Stimulated activated CD4-positive, alpha-beta T cell treated with anti-CD3 and anti-CD28 coated beads, Interleukin-4, amount 100 ng/mL, for 4 hours (primary cell): Measurements from ENCODE around the gene ZNF30.
A peak's percentile ranks its signal among the peaks of the same experiment; 100 is the strongest.
"Not testable (repeated sequence)": the region's sequence is repeated elsewhere in the genome, so short reads cannot be mapped to it uniquely, and the experiment has no call there.

Experiments
- DNase-seq, 2 experiments: peaks; one replicate each; pipeline ENCODE4 v3.0.0-alpha.2; 2020

The ZNF30 gene

DNA sequence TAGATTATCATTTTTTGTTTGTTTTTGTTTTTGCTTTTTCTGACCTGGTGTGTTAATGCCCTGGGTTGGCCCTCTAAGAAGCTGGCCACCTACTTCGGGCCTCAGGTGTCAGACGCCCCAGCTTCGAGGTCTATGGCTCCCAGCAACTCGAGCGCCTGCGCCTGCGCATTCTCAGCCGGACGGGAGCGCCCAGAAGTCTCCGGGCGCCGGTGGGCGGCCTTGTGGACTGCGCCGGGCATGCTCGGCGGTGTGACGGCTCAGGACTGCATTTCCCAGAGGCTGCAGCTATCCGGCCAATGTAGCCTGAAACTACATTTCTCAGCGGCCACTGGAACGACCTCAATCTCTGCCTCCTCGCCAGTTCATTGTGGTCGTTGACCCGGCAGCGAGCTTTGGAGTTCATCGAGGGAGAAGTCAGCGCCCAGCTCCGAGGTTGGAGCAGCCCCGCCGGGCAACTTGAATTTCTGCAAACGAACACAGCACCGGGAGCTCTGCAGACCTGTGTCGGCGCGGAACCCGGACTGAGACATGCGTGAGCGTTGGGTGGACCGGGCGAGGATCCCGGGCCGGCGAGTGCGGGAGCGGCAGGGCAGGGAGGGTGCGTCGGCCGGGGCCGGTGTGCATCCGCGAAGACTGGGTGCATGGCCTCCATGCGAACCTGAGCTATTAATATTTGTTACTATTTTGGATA, at the start of gene ZNF30:
ZNF30 (plus strand) TSS at position 219 of the 691 bp plus-strand sequence. CDS start 3,045 bp downstream, outside the sequence.
- DNase-seq = peak; percentile 78 to 82

DNA sequence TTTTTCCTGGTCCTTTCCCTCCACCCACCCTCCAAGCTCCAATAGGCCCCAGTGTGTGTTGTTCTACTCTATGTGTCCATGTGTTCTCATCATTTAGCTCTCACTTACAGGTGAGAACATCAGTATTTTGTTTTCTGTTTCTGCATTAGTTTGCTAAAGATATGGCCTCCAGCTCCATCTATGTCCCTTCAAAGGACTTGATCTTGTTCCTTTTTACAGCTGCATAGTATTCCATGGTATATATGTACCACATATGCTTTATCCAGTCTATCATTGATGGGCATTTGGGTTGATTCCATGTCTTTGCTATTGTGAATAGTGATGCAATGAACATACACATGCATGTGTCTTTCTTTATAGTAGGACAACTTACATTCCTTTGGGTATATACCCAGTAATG, 47.1 kb upstream of the ZNF30 start:
- DNase-seq = no peak

DNA sequence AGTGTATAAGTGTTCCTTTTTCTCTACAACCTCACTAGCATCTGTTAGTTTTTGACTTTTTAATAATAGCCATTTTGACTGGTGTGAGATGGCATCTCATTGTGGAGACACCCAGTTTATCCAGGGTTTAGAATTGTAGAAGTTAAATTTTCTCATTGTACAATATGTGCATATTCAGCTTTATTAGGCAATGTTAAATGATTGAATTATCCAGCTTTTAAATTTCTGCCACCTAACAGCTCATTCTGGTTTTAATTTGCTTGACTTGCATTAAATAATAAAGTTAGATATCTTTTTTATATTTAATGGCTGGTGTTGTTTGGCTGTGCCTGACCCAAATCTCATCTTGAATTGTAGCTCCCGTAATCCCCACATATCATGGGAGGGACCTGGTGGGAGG, 46.7 kb upstream of the ZNF30 start:
- no peak for DNase-seq

DNA sequence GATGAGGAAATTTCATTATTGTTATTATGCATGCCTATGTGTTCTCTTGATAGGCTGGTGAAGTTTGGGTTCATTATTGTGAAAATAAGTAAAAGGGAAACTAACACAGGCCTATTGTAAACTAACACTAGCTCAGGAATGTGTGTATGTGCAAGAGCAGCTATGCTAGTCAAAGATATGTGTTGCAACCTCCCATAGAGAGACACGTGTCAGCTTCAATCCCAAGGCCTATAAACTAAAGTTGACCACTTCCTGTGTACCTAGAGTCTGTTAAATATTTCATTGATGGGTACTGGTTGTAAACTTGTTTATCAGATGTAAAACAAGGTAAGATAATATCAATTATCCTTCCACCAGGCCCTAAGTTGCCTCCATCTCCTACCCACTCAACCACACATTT, 44.7 kb upstream of the ZNF30 start:
- DNase-seq = no peak

DNA sequence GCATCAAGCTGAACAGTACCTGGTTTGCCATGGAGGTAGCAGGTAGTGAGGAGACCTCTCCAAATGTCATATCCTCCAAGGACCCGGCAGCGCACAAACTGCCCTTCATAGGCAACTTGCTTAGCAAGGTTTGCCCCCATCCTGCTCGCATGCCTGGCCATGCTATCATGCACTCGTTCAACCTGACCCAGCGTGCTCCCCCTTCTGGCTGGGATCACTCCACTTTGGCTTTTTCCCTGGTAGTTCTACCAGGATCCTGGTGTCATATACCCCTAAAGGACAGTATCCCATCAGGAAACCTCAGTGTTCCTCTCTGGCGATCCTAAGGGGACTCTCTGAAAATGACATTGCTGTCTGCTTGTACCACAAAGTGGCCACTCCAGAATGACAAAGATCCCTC, 38.6 kb upstream of the ZNF30 start:
- DNase-seq = no peak

DNA sequence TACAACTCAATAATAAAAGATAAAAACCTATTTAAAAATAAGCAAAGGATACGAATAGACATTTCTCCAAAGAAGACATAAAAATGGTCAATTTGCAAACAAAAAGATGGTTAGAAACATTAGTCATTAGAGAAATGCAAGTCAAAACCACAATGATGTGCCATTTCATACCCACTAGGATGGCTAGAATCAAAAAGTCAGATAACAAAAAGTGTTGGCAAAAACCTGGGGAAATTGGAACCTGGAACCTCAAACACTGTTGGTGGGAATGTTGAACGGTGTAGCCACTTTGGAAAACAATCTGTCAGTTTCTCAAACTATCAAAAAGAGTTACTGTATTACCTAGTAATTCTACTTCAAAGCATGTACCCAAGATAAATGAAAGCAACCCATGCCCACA, 26.5 kb upstream of the ZNF30 start:
- no peak for DNase-seq

DNA sequence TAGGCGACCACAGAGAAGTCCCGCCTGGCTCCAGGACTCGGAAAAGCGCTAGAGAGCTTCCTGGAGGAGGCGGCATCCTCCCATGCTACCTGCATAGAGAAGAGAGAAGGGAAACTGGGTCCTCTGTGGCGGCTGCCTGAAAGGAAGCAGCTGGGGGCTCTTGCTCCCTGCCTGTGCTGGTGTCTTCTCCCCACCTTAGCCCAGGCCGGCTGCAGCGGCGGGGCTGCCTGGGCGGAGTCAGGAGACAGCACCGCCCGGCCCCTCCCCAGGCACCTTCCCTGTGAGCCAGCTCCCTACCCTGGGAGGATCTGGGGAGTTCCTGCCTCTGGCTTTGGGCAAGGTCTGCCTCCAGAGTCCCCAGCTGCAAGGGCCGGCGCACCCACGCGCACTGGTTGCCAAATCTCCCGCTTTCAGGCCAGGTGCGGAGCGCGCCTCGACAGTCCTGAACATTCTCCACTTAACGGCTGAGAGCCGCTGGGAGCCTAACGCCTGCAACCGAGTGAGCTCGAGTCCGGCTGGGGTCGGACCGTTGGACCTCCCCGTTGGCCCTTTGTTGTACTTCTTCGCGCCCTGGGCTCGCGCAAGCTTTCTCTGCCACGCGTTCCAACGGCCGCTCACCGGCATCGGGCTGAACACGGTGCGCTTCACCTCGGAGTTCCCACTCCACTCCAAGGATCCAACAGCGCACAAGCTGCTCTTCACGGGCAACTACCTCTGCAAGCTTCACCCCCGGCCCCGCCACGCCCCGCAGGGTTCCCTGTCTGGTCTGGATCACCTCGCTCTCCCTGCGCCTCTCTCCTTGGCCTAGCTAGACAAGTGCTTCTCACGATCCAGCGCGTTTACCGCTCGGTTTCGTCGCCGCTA, 21.8 kb upstream of the ZNF30 start:
- no peak for DNase-seq

DNA sequence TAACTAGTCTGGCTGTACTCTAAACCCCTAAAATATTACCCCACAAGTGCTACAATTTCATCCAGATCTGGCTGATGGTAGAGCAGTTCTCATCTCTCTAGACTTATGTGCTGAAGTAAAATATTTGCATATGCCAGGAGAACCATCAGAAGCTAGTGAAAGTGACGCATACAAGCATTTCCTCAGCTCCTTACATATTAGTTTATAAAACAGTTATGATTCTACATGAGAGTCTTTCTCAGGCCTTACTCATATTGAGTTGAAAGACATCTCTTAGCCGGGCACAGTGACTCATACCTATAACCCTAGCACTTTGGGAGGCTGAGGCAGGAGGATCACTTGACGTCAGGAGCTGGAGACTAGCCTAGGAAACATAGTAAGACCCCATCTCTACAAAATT, 15.9 kb upstream of the ZNF30 start:
- DNase-seq = no peak

DNA sequence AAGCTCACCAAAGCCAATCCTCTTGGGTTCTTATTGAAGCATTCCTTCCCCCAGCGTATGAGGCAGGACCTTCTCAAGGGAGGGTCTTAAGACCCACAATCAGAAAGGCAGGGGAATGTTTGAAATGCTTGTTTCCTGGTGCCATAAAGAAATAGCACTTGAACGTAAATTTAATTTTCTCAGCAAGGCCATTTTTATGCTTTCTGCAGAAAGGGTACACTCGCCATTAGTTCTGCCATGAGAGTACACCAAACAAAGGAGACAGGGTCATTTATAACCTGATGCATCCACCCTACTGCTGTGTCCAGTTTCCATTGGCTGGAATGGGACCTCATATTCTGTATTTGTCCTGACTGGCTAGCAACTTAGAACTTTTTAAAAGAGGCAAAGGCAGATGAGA, 9.6 kb upstream of the ZNF30 start:
- DNase-seq = not testable (repeated sequence)

DNA sequence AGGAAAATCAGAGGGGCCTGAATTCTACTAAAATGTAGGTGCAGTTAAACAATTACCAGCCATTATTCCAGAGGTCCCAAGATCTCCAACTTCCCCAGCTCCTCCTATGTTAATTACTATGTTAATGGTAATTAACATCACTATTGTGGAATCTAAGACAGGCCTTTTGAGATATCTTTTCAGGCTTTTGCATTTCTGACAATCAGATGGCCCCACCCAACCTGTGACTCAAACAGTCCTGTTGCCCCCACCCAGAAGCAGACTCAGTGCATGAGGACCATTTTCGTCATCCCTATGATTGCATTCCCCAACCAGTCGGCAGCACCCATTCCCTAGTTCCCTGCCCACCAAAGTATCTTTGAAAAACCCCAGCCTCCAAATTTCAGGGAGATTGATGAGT, 8.5 kb upstream of the ZNF30 start:
- no peak for DNase-seq

DNA sequence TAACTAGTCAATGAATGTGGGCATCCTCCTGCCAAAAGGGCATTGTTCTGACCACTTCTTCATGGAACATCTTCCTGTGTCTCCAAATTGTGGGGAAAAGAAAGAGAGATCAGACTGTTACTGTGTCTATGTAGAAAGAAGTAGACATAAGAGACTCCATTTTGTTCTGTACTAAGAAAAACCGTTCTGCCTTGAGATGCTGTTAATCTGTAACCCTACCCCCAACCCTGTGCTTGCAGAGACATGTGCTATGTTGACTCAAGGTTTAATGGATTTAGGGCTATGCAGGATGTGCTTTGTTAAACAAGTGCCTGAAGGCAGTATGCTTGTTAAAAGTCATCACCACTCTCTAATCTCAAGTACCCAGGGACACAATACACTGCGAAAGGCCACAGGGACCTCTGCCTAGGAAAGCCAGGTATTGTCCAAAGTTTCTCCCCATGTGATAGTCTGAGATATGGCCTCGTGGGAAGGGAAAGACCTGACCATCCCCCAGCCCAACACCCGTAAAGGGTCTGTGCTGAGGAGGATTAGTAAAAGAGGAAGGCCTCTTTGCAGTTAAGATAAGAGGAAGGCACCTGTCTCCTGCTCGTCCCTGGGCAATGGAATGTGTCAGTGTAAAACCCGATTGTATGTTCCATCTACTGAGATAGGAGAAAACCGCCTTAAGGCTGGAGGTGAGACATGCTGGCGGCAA, 6.5 kb upstream of the ZNF30 start:
- not testable (repeated sequence) for DNase-seq

DNA sequence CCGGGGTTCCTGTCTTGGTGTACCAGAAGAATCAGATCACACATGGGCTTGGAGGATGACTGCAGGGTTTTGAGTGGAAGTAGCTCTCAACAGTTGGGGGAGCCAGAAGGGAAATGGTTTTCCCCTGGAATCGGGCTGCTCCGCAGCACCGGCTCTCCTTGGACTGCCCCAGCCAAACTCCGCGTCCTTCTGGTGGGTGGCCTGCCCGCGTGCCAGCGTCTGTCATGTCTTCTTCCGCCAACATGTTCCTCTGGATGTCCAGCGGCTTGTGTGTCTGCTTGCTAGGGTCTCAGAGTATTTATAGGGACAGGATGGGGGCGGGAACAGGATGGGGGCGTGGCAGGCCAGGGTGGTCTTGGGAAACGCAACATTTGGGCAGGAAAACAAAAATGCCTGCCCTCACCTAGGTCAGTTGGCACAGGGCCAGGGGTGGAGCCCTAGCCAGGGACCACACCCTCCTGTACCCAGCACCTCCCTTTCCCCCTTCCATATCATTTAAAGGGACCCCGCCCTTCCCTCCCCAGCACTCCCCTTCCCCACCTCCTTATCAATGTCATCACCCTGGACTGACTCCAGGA, 1.3 kb upstream of the ZNF30 start:
- no peak for DNase-seq

DNA sequence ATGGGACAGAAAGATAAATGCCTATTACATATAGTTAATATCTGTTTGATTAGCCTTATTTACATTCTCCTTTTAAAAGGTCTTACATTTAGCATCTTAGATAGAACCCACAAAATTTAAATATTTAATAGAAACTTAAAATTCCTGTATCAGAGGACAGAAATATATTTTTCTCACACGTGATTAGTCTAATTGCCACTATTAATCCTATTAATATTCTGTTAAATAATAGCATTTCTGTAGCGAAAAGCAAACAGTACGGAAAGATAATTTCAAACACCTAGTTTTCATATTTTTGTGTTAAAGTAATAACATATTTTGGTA, 380 bp upstream of the ZNF30 start:
- DNase-seq = no peak

DNA sequence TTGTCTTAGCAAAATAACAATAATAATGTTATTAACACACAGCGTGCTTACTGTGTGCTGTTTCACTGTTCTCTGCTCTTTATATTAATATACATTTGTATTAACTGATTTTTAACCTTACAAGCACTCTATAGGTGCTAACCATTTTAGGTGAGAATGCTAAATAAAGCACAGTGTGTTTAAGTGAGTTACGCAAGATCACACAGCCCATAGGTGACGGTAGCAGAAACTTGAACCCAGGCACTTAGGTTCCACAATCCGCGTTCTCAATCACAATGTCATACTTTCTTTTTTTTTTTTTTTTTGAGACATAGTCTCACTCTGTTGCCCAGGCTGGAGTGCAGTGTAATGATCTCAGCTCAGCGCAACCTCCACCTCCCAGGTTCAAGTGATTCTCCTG, 5.8 kb downstream of the ZNF30 start:
- DNase-seq = no peak

DNA sequence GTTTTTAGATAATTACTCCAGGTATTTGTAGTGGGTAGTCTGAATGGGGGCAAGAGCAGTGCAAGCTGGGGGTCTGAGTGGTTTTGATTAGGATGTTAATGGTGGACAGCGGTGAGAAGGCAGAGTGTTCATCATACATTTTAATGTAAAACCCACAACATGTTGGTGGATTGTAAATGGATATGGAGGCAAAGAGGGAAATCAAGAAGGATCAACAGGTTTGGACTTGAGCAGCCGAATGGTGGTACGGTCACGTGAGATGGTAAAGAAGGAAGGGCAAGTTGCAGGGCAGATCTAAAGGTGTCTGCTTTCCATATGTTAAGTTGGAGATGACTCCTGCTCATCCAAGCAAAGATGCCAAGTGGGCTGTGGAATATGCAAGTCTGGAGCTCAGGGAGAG, 9.5 kb downstream of the ZNF30 start:
- DNase-seq = no peak

DNA sequence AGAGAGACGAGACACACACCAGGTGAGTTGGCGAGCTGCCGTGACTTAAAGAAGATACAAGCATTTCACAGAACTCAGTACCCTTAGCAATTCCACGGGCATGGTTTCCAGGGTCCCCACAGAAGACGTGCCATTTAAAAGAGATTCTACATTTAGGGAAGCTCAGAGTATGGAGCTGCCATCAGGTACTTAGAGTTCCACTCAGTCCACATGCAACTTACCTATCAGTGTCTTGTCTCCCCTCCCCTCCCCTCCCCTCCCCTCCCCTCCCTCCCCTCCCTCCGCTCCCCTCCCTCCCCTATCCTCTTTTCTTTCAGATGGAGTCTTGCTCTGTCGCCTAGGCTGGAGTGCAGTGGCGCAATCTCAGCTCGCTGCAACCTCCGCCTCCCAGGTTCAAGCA, 12.2 kb downstream of the ZNF30 start:
- no peak for DNase-seq

DNA sequence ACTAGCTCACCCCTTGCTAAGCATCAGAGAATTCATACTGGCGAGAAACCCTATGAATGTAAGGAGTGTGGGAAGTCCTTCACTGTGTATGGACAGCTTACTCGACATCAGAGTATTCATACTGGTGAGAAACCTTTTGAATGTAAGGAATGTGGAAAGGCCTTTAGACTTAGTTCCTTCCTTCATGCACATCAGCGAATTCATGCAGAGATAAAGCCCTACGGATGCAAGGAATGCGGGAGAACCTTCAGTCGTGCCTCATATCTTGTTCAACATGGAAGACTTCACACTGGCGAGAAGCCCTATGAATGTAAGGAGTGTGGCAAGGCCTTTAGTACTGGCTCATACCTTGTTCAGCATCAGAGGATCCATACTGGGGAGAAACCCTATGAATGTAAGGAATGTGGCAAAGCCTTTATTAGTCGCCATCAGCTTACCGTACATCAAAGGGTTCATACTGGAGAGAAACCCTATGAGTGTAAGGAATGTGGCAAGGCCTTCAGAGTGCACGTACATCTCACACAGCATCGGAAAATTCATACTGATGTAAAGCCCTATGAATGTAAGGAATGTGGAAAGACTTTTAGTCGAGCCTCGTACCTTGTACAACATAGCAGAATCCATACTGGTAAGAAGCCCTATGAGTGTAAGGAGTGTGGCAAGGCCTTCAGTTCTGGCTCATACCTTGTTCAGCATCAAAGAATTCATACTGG, 17.3 kb downstream of the ZNF30 start:
- DNase-seq = no peak

DNA sequence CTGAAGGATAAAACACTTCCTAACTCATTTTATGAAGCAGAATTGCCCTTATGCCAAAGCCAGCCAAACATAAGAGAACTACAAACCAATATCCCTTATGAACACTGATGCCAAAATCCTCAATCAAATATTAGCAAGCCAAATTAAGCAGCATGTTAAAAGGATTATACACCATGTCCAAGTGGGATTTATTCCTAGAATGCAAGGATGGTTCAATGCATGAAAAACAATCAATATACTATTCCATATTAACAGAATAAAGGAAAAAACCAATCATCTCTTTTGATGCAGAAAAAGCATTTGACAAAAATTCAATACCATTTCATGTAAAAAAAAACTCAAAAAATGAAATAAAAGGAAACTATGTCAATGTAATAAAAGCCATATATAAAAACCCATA, 26.4 kb downstream of the ZNF30 start:
- no peak for DNase-seq

DNA sequence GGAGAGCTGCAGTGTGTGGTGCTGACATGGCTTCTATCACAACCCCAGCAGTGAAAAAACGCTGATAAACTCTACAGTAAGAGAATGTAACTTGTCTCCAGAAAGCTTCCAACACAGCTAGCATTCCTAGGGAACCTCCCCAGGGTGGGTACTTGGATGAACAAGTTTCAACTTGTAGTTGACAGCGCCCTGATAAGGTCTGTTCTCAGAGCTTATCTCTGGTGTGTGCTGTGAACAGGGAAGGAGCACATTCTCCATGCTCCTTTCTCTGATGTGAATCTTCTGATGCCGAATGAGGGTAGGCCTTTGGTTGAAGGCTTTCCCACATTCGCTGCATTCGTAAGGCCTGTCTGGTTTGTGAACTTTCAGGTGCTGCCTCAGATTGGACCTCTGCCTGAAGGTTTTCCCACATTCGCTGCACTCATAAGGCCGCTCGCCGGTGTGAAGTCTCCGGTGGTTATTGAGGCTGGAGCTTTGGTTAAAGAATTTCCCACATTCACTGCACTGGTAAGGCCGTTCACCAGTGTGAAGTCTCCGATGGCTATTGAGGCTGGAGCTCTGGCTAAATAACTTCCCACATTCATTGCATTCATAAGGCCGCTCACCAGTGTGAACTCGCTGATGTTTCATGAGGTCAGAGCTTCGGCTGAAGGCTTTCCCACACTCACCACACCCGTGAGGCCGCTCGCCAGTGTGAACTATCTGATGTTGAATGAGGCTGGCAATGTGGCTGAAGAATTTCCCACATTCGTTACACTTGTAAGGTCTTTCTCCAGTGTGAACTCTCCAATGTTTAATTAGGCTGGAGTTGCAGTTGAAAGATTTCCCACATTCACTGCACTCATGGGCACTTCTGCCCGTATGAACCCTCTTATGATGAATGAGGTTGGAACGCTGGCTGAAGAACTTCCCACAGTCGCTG, 31.4 kb downstream of the ZNF30 start:
- no peak for DNase-seq

DNA sequence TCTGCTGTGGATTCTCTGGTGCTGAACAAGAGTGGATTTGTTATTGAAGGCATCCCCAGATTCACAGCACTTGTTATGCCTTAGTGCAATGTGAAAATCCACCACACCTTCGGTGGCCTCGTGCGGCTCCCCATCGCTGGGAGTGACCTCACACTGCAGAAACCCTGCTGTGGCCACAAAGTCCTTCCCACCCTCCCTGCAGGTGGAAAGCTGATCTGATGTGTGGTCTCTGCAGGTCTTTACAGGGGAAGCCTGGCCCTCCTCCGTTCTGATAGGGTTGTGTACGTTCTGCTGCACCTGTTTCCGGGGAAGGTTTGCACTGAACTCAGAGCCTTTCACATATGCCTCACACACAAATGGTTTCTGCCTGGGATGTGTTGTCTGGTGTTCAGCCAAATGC, 32.3 kb downstream of the ZNF30 start:
- DNase-seq = no peak

DNA sequence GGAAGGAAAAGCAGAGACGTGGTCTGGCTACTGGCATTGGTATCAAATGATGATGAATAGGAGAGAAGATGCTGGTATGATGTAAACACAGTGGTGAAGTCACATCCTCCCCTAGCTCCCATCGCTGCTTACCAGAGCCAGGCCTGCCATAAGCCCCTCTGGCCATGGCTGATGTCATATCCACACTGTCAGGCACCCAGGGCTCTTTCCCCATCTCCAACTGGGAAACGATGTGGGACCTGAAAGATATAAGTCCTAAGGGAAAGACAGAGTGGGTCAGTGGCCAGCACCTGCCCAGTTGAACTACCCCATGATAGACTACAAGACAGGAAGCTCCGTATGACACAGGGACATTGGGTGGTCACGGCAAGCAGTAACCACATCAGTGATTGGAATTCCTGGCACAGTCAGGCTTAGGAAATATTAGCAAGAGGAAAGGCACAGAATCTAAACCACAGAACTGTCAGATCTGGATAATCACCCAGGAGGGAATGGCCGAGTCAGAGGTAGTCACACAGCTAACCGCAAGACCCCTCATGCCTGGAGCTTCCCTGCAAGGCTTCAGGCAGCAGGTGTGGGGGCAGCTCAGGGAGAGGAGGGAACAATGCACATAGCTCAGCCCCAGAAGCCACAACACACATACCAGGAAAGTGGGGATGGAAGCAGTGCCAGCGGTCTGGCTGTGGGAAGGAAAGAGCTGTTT, 33.6 kb downstream of the ZNF30 start:
- no peak for DNase-seq
